ENCODE measurements around the gene ATAD2B.
"Not testable (repeated sequence)": the region's sequence is repeated elsewhere in the genome, so short reads cannot be mapped to it uniquely, and the experiment has no call there.

ATAD2B gene

GRCh38 chr2:23926750-23927571, at the start of gene ATAD2B:
Gene ATAD2B (minus strand): TSS chr2:23927123. CDS start chr2:23926770, 353 bp downstream.
- DNase-seq, result peak; percentile 91

- no peak for DNase-seq
Measured at GRCh38 chr2:23967846-23968245, 40.9 kb upstream of the ATAD2B start.

GRCh38 chr2:23954325-23955014, 27.5 kb upstream of the ATAD2B start:
- no peak for DNase-seq

GRCh38 chr2:23953625-23954024, 26.7 kb upstream of the ATAD2B start:
- no peak for DNase-seq

GRCh38 chr2:23952558-23952957, 25.6 kb upstream of the ATAD2B start:
- DNase-seq, result not testable (repeated sequence)

- DNase-seq, result no peak
Measured at GRCh38 chr2:23947350-23947749, 20.4 kb upstream of the ATAD2B start.

- DNase-seq, result no peak
Measured at GRCh38 chr2:23944976-23945375, 18.1 kb upstream of the ATAD2B start.

GRCh38 chr2:23944527-23944926, 17.6 kb upstream of the ATAD2B start:
- DNase-seq, result no peak

GRCh38 chr2:23943666-23944065, 16.7 kb upstream of the ATAD2B start:
- DNase-seq, result no peak

- DNase-seq, result no peak
Measured at GRCh38 chr2:23941644-23942043, 14.7 kb upstream of the ATAD2B start.

GRCh38 chr2:23940718-23941620, 14.0 kb upstream of the ATAD2B start:
- DNase-seq, result peak; percentile 54

- DNase-seq, result peak; percentile 67
Measured at GRCh38 chr2:23939987-23940717, 13.2 kb upstream of the ATAD2B start, which contains the start of gene UBXN2A. Gene UBXN2A (plus strand): TSS chr2:23940463. CDS start chr2:23958315, 17,852 bp downstream.

GRCh38 chr2:23934259-23934658, 7.3 kb upstream of the ATAD2B start:
- DNase-seq, result no peak

- peak; percentile 40 for DNase-seq
Measured at GRCh38 chr2:23926290-23926749, 603 bp downstream of the ATAD2B start.

GRCh38 chr2:23925702-23926289, 1.1 kb downstream of the ATAD2B start:
- peak; percentile 41 for DNase-seq

GRCh38 chr2:23924589-23925359, 2.1 kb downstream of the ATAD2B start:
- DNase-seq, result no peak

- DNase-seq, result no peak
Measured at GRCh38 chr2:23918837-23919489, 8.0 kb downstream of the ATAD2B start.

- DNase-seq, result no peak
Measured at GRCh38 chr2:23916727-23917405, 10.1 kb downstream of the ATAD2B start.

GRCh38 chr2:23915327-23915726, 11.6 kb downstream of the ATAD2B start:
- DNase-seq, result no peak

GRCh38 chr2:23912054-23912453, 14.9 kb downstream of the ATAD2B start:
- DNase-seq, result no peak
